ENCODE results near the gene LRRC32.

LRRC32 gene

DNA sequence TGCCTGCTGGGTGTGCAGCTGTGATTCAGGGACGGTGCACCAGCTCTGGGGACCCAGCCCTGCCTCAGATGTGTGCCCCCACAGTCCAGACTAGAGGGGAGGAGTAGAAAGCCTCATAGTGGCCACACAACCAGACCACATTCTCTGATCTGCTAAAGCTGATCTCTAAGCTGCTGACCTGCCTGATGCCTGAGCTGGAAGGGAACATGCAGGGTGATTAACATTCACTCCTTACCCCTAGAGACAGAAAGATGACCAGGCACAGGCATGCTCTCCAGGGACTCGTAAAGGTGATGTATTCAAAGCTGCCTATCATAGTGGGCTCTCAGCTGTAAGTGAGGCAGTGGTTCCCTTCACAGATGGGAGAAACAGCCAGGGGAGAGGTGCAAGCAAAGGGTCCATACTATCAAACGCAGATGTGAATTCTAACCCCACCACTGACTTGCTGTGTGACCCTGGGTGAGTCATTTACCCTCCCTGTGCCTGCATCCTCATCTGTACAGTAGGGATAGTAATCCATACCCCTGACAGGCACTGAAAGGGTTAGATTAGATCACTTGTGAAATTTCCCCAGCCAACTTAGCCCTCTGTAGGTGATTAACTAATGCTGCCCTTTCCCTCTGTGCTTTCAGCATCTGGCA is 29.0 kb upstream of the LRRC32 start:
- DNase-seq: no peak

DNA sequence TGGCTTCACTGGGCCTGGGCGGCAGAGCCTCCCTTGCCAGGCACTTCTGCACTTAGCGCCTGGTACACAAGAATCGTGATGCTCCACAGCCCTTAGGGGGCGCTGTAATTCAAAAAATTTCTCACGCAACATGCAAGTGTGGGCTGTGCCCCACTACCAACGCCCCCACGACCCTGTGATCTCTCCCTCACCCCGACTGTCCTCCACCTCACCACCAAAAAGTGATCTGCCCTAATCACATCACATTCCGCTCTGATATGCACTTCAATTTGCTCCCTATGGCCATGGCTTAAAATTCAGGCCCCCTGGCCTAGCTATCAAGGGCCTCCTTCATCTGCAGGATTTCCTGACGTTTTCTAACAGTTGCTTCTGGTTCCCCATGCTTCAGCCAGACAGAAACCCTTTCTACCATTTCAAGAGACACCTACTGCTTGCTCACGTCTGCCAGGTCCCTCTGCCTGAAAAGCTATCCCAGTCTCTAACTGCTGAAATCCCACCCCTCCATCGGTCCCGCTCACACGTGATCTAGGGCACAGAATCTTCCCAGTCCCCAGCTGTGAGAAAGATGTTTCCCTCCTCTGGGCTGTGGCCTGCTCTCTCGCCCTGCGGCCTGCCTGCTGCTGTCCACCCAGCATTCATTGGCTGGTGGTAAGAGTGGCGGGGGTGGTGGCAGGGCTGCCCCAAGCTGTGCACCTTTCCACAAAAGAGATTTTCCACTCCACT is 27.9 kb upstream of the LRRC32 start:
- DNase-seq: peak; percentile 28 to 39

DNA sequence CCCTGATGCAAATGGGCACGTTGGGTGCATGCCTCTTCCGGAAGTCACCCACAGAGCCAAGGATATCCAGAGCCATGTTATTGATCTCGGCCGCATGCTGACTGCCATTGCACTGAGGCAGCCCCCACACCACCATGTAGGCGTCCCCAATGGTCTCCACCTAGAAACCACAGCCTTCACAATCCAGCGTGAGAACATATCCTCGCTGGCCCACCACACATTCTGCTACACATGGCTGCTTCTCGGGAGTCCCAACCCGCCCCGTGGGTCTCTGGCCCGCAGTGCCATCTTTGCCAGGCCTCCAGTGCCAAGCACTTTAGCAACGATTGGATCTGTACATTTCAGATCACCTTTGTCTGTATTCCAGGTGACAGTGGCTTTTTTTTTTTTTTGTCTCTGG is 26.2 kb upstream of the LRRC32 start:
- no peak for DNase-seq

DNA sequence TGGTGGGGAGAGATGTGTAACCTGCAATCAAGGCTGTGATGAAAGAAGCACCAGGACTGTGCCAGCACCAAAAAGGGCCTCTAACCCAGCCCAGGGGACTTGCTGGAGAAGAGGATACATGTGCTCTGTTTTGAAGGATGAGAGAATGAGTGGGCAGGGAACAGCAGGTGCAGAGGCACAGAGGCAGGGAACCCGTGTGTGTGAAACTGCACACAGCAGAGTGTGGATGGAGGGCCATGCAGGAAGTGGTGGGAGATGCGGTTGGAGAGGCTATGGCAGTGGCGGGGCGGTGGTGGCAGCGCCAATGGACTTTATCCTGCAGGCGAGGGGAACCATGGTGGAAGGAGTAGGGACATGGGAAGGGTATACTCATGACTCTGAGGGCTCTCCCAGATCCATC is 25.2 kb upstream of the LRRC32 start:
- DNase-seq: no peak

DNA sequence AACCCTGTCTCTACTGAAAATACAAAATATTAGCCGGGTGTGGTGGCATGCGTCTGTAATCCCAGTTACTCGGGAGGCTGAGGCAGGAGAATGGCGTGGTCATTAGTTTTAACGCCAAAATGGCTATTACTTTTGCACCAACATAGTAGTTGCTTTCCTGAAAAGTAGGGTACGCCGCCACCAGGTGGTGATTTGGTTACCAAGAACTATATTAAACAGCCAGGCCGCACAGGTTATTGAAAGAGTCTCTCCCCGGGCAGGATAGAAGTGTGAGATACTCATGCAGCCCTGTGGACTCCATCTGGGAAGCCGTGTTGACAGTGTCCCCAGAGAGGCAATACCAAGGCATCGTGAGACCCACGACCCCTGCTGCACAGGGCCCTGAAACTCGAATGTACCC is 24.6 kb upstream of the LRRC32 start:
- no peak for DNase-seq

DNA sequence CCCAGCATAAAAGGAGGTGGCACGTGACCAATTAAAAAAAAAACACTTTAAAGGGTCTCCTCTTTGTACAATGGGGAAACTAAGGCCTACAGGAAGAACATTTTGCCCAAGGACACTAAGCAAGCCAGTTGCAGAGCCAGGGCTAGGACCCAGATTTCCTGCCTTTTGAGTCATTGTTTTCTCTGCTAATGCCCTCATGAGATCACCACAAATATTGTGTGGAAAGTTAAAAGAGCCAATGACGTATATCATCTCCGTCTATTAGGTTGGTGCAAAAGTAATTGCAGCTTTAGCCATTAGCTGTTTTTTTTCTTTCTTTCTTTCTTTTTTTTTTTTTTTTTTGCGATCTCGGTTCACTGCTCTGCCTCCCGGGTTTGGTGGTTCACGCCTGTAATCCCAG is 24.1 kb upstream of the LRRC32 start:
- DNase-seq: no peak

DNA sequence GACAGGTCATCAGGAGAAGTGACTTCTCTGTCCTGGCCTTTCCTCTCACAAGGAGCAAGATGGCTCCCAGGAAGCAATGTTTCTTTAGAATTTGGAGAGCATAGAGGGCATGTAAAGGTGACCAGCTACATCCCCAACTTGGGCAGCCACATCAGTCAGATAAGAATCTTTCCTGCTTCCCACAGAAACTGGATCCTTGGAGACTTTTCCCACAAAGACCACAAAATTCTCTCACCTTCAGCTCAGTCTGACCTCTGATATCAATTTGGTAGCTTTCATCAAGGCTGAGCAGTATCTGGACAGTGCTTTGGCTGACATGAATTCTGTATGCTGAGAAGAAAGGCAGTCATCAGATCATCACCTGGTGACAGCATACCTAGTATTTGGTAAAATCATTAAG is 23.3 kb upstream of the LRRC32 start:
- DNase-seq: no peak

DNA sequence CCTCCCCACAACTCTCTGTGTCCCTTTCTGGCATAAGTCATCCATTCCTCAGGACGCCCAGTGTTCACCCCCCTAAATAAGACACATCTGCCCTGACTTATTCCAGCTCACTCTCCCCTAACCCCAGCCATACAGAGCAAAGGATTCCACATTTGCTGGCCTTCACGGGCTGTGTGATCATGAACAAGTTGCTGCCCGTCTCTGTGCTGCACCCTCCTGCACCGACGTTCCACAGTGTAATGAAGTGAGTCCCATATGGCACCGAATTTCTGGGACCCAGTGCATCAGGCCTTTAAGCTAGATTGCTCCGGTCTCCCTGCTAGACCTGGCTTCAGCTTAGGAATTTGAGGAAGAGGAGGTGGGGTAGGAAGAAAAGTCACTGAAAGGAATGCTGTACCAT is 22.4 kb upstream of the LRRC32 start:
- no peak for DNase-seq

DNA sequence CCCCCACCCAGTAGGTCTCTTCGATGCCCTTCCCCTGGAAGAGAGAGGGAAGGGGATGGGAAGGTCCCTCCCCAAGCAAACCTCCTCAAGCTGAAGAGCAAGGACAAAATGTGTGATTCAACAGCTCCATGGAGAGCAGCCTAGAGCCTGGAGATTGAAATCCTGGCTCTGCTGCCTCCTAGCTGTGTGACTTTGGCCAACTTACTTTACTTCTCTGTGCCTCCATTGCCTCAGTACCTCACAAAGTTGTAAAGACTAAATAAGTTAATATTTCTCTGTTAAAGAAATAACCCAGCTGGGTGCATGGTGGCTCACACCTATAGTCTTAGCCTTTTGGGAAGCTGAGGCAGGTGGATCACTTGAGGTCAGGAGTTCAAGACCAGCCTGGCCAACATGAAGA is 21.1 kb upstream of the LRRC32 start:
- DNase-seq: no peak

DNA sequence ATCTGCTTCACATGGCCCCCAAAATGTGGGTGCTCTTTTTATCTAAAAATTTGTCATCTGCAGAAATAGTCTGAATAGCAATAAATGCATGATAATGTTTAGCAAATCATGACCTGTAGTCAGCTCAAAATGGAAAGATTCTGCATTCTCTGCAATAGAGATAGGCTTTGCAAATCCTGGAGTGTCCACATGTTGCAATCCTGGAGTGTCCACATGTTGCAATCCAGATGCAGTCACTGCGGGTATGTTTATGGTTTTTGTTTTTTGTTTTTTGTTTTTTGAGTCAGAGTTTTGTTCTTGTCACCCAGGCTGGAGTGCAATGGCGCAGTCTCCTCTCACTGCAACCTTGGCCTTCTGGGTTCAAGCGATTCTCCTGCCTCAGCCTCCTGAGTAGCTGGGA is 20.2 kb upstream of the LRRC32 start:
- DNase-seq: no peak

DNA sequence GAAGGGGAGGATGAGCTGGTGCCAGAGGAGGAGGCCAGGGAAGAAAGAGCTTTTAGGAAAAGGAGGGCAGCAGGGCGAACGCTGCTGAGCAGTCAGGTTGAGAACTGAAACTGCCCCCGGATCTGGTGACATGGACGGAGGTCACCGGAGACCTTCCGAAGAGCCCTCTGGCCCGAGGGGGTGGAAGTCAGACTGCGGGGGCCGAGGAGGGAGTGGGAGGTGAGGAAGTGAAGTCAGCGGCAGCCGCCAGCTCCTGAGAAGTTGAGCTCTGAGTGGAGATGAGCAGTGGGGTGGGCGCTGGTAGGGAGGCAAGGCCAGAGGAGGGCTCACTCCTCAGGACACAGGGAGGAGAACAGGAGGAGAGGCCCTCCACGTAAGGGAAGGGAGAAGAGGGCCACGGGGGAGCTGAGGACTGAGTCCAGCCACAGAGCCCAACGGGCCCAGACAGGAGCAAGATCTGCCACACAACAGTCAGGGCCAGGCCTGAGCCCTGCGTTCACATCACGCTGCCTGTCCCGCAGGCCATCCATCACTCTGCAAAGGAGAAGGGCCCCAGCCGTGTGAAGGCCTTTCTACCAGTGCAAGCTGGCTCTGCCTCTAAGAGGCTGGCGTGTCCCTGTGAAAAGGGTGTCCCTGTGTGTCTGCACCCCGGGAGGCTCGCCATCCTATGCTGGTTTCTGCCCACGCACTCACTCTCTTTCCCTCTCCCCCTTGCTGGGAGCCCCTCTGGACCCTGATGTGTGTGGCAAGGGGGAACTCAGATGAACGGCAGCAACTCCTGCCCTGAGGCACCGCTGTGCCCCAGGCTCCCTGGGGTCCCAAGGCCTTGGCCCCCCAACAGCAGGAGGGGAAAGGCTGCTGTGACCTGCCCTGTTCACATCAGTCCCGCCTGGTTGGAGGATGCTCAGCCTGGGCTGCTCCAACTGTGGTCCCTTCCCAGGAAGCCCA is 19.0 kb upstream of the LRRC32 start:
- no peak for DNase-seq

DNA sequence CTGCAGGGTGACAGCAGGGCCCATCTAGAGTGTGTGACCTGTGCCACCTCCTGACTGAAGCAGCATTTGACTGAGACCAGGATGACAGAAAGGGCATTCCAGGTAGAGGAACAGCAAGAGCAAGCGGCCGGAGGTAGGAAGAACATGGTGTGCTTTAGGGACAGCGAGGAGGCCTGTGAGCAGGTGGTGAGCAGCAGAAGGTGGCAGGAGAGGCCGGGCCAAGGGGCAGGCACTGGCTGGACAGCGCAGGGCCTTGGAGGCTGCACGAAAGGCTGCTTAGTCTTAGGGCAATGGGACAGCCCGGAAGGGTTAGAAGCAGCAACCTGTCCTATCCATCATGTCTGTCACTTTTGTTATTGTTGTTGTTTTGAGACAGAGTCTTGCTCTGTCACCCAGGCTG is 17.6 kb upstream of the LRRC32 start:
- DNase-seq: no peak

DNA sequence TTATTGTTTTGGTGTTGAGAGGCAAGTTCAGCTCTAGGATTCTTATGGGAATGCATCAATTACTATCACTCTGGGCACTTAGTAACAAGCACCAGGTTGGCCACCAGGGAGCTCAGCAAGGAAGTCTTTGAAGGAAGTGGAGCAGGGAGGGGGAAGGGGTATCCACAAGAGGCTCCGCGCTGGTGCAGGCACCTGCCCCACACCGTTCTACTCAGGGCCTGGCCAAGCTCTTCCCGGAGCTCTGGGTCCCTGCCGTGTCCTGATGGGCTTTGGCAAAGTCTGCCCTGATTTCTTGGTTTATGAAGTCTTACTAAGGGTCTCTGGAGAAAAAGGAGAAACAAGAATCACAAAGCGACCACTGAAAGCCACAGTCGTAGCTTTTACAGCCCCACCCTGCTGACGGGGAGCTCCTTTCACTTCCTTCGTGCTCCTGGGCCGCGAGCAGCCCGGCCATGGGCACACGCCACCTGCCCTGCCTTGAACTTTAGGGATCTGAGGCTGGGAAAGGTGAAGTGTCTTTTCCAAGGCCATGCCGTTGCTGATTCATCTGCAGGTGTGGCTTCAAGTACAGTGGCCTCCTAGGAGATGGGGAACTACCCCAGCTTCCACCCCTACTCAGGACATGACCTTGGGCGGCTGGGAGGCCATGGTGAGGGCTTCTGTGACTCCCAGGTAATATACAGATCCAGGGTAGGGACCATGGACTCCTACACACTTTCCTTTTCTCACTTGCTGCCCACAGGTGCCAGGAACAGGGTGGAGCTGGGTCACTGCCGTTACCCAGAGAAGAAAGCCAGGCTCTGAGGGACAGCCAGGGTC is 15.9 kb upstream of the LRRC32 start:
- no peak for DNase-seq

DNA sequence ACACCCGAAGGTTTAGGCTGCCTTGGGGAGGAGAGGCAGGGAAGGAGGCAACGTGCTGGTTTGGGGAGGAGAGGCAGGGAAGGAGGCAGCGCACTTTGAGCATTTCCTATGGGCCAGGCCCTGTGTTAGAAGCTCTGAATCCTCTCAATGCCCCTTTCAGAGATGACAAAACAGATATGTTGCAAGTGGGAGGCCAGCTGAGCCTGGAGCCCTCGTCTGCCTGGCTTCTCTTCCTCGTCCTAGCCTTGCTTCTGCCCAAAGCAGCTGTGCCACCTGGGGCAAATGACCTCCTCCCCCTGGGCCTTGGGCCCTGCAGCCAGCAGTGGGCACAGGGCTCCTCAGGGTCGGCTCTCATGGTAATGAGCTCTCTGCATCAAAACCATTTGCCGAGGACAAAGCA is 15.3 kb upstream of the LRRC32 start:
- DNase-seq: no peak

DNA sequence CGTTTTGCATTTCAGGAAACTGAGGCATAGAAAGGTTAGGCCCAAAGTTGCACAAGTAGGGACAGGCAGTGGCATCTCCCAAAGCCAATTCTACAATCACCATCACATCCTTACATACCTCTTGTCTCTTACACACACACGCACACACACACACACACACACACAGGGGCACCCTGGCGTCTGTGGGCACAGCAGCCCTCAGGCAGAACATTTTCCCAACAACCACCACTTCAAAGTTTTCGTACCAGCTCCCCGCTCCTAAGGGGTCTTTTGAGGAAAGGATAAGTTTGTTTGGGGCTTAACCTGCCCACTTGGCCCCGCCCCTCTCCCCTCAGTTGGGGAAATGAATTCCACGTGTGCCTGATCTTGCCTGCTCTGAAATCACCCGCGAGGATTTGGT is 14.7 kb upstream of the LRRC32 start:
- DNase-seq: no peak

DNA sequence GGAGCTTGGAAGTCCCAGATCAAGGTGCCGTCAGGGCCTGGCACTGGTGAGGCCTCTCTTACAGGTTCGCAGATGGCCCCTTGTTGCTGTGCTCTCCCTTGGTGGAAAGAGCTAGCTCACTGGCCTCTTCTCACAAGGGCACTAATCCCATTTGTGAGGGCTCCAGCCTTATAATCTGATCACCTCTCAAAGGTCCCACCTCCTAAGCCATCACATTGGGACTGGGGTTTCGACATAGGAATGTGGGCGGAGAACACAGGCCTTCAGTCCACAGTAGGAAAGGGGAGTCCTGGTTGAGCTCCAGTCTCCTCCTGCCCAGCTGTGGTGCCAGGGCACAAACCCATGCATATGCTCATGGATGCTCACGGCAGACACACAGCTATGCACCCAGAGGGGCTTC is 14.0 kb upstream of the LRRC32 start:
- DNase-seq: no peak

DNA sequence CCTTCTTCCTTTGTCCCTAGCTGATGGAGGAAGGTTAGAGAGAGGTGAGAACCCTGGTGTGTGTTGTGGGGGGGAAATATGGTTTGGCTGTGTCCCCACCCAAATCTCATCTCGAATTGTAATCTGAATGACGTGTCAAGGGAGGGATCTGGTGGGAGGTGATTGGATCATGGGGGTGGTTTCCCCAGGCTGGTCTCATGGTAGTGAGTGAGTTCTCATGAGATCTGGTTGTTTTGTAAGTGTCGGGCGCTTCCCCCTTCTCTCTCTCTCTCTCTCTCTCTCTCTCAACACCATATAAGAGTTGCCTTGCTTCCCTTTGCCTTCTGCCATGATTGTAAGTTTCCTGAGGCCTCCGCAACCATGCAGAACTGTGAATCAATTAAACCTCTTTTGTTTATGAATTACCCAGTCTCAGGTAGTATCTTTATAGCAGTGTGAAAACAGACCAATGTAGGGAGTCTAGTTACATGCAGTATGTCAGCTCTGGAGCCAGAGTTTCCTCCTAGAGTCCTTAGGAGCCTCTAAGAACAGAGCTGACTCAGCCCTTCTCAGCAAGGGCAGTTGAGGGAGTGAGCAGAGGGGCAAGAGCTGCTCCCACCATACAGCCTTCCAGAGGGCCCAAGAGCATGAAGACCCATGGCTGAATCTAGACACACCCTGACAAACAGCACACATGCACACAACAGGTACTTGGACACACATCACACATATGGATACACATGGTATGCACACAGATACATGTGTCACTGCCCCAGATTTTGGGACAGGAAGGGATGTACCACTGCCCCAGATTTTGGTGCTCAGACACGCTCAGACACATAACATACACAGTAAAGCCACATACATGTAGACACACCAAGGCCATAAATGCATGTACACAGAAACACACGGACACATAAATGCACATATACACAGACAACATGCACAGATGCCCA is 12.9 kb upstream of the LRRC32 start:
- no peak for DNase-seq

DNA sequence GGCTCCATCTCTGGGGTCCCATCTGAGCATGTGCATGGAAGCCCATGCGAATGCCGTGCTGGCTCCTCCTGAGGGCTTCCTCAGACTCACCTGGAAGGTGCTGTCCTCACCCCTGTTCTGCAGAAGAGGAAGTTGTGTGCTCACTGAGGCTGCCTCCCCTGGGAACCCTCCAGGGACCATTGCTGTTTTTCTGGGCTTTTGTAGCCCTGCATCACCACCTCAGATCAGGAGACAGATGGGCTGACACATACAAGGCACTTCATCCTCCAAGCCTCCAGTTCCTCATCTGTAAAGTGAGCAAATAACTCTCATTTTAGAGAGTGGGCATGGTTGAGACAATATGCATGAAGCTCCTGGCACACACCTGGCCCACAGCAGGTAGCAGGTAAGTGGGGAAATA is 12.1 kb upstream of the LRRC32 start:
- no peak for DNase-seq

DNA sequence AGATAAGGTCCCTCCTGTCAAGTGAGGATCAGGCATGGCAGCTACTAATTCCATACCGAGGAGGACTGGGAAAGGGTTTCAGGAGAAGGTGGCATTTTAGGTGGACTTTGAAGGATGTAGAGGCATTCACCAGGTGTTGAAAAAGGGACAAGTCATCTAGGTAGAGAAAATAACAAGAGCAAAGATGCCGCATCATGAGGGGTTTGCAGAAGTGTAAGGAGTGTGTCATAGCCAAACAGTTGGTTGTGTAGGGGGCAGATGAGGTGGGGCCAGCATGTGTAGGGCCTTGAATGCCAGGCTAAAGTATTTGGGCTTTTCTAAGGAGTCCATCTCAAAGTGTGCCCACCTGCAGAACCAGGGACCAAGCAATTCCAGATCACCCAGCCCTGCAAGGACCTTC is 11.6 kb upstream of the LRRC32 start:
- DNase-seq: no peak

DNA sequence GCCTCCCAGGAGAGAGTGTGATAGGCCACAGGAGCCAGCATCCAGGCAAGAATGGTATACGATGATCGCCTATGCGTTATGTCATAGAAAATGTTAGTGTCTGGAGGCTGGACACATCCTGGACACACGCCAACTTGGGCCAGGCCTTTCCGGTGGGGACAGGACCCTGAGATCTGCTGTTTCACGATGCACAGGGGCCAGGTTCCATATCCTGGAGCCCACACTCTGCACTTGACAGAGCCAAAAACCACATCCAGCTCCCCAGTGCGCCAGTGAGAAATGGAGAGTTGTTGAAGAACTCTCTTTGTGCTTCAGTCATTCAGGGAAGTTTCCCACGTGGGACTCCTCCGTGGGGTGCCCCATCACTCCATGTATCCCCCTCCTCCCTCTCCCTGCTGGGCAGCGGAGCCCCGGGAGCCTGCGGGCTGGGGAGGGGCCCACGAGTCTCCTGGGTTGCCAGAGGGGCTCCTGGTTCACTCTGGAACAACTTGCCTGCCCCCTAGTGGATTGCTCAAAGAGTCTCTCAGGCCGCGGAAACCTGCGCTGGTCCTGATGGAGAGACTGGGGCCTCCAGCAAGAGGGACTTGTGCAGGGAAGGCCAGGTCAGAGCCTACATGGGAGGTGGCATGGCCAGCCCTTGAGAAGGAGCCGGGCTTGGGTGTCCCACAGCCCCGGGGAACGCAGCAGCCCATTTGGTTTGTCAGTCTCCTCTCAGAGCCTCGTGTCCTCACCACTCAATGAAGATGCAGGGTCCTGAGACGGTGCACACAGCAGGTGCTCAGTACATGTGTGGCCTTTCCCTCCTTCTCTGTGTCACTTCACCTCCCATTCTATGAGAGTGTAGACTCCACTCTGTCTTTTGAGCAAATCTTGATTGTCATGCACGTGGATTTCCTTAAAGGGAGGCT is 10.2 kb upstream of the LRRC32 start:
- DNase-seq: peak; percentile 62 to 78

DNA sequence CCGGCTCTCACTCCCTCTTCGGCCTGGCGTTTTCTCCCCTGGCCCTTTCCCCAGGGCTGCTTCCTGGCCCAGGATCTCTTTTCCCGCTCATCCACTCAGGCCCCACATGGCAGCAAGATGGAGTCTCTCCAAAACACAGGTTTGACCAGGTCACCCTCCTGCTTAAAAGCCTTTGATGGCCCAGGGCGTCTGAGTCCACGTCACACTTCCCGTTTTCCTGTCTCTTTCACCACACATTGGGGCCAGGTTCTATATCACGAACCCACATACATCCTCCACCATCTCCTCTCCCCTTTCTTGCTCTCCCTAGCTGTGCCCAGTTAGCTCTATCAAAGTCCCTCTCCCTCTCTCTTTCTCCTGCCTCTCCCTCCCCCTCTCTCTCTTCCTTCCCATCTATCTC is 7.8 kb upstream of the LRRC32 start:
- DNase-seq: peak in 1 of 2 experiments; percentile 12
